HG03066 (cell line): Measurements from ENCODE around the gene ZNF385B.
"Not testable (repeated sequence)": the region's sequence is repeated elsewhere in the genome, so short reads cannot be mapped to it uniquely, and the experiment has no call there.

ENCODE experiments used
- ATAC-seq: cut with Tn5 transposase; IDR thresholded peaks from one replicate; pipeline ENCODE4 v1.9.1; 2021; ENCODE audit warnings: low read depth; ENCODE audit not compliant: unreplicated experiment

Gene ZNF385B

GRCh38 chr2:179524809-179525339 is 336.5 kb downstream of the ZNF385B start:
- ATAC-seq = no peak

DNA sequence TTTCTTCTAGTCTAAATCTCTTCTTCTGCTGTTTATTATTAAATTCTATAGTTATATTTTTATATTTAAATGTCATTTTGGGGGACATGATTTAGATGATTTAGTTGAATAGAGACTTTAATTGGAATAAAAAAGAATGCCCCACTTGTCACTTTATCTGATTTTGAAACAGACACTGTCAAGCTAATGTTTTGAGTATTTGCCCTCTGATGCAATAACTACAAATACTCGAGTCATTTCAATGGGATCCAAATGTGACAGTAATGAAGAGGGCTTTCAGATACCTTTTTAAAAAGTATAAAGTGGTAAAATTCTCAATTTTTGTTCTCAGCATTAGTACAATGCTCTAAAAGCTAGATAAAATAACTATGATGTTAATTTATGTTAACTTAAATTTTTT is 339.5 kb downstream of the ZNF385B start:
- ATAC-seq = no peak

DNA sequence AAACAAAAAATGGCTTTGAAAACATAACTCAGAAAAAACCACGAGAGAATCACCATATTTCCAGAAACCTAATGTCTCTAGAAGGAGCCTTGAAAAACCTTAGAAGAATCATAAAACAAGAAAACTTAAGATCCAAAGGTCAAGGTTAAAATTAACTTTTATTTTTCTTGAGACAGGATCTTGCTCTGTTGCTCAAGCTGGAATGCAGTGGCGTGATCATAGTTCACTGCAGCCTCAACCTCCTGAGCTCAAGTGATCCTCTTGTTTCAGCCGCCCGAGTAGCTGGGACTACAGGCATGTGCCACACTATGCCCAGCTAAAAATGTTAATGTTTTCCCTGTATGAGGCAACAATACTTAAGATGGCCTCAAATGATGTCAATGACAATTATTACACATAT is 342.6 kb downstream of the ZNF385B start:
- no peak for ATAC-seq

DNA sequence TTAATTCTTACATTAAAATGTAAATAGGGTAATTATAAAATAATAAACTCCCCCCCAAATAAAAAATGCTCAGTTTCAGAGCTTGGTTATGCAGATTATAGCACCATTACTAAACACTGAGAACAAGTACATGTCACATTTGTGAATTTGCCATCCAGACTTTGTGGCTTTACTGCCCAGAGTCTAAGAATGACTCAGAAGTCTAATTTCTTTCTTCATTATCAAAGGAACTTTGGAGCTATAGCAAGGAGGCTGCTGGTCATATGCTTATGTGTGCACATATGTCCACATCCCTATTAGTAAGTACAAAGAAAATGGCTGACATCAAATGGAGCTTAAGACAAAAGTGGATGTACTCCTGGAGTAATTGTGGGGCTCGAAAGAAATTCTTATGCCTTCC is 348.2 kb downstream of the ZNF385B start:
- ATAC-seq = no peak

GRCh38 chr2:179512281-179513035 is 349.0 kb downstream of the ZNF385B start:
- ATAC-seq = no peak

DNA sequence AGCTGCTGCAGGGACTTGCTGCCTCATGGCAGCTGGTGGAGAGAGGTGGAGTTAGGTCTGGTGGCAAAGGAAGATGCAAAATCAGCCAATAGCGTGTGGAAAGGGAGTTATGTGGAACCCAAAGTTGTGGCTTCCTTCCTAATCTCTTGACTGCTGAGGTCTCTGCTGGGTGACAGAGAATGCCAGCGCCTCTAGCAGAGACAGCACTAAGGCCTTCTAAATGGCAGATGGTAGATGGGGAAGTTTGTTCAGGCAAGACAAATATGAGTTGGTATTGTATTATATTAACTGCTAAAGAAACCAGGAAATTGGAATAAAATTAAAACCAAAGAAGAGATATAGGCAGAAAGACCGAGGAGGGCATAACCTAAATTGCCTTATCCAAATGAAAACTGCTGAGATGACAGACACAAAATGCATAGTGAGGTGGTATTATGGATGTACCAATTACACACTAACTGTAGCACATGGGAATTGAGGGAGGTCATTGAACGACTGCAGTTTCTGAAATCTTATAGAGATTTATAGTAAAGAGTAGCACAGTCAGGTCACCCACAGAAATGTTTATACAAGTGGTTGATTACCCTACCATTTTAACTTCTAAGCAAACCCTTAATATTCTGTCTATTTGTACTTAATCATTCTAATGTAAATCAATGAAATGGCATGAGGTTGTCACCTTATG is 350.2 kb downstream of the ZNF385B start:
- no peak for ATAC-seq

DNA sequence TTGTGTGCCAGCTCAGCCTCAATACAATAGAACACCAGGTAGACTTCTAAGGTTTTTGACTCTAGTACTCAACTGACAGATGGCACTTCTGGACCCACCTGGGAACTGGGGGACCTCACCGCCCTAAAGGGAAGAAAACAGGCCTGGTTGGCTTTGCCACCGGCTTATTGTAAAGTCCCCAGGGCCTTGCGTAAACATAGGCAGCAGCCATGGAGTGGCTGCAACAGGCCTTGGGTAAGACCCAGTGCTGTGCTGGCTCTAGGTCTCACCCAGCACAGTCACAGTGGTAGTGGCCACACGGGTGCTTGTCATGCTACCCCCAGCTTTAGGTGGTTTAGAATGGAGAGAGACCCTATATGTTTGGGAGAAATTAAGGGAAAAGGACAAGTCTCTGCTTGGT is 366.1 kb downstream of the ZNF385B start:
- no peak for ATAC-seq

GRCh38 chr2:179488563-179488962 is 372.8 kb downstream of the ZNF385B start:
- no peak for ATAC-seq

- no peak for ATAC-seq
These were observed 374.2 kb downstream of the ZNF385B start for GRCh38 chr2:179487010-179487731.

DNA sequence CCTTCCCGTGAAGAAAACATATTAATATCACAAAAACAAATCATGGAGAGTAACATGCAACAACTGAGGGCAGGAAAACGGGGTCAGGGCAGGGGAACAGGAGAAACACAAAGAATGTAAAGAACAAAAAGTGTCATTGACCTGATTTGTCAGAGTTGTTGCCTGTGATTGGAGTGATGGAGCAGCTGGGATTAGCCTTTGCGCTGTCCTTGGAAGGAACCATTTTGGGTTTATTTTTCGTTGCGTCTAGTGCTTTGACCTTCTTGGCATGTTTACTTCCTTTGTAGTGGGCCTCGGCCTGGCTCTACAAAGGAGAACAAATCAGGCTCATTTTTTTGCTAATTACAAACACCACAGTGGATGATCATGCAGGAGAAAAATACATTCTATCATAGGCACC is 378.3 kb downstream of the ZNF385B start:
- ATAC-seq = no peak

- ATAC-seq = no peak
These were observed 381.5 kb downstream of the ZNF385B start for GRCh38 chr2:179479947-179480346.

- ATAC-seq = no peak
These were observed 382.6 kb downstream of the ZNF385B start for GRCh38 chr2:179478771-179479170.

- no peak for ATAC-seq
These were observed 390.4 kb downstream of the ZNF385B start for GRCh38 chr2:179470992-179471391.

DNA sequence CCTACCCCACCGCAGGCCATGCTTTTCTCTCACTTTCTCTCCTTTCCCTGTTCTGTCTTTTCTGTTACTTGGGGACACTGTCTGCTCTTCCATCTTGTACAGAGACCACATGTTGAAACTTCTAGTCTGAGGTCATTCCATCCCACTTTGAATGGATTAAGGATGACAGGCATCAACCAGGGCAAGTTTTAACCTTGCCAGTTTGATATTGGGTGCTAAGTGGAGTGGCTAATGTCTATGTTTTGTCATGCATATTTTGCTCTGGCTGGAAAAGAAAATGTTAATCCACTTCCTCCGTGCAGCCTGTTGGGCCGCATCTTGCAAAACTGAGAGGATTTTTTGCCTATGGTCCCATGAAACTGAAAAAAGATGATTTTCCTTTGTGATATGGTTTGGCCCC is 391.3 kb downstream of the ZNF385B start:
- no peak for ATAC-seq

GRCh38 chr2:179467960-179468359 is 393.5 kb downstream of the ZNF385B start:
- no peak for ATAC-seq

GRCh38 chr2:179467111-179467510 is 394.3 kb downstream of the ZNF385B start:
- no peak for ATAC-seq

GRCh38 chr2:179461420-179461819 is 400.0 kb downstream of the ZNF385B start:
- no peak for ATAC-seq

DNA sequence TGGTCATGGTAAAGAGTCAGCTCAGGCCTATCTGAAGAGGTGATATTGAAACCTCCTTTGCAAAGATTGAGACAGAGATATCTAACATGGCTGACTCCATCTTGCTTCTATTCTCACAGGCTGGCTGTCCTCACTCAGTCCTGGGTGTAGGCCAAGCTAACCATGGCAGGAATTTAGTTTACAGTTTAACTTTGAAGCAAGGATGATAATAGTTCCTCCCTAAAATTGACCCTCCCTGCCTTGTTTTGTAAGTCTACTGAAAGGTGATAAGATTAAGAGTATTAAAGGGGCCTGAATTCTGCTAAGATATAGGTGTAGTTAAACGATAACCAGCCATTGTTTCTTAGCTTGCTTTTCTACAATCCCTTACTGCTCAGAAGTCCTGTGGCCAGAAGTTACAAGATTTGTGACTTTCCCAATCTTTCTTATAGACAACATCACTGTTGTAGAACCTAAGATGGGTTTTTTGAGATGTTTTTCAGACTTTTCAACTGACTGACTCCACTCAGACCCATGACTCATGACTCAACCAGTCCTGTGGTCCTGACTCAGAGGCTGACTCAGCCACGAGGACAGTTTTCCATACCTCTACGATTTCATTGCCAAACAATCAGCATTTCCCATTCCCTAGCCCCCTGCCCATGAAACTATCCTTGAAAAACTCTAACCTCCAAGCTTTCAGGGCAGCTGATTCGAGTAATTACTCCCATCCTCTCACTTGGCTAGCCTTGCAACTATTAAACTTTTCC is 401.1 kb downstream of the ZNF385B start:
- ATAC-seq = no peak

DNA sequence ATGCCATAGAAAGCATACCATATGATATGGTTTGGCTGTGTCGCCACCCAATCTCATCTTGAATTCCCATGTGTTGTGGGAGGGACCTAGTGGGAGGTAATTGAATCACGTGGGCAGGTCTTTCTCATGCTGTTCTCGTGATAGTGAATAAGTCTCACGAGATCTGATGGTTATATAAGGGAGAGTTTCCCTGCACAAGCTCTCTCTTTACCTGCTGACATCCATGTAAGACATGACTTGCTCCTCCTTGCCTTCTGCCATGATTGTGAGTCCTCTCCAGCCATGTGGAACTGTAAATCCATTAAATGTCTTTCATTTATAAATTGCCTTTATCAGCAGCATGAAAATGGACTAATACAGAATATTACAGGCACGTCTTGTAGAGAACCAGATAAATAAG is 403.3 kb downstream of the ZNF385B start:
- not testable (repeated sequence) for ATAC-seq

DNA sequence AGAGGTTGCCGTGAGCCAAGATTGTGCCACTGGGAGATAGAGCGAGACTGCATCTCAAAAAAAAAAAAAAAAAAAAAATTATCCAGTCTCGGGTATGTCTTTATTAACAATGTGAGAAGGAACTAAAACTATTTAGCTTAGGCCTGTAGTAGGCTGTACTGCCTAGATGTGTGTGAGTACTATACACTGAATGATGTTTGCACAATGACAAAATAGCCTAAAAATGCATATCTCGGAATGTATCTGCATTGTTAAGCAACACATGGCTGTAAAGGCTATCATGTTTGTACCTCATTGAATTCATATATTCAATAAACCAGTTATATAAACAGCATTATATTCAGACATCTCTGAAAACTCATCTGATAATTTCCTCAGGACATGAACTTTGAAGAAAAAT is 405.6 kb downstream of the ZNF385B start:
- no peak for ATAC-seq

GRCh38 chr2:179455172-179455524 is 406.3 kb downstream of the ZNF385B start:
- ATAC-seq = no peak
